ENCODE measurements around the gene WASL.
"Not testable (repeated sequence)": the region's sequence is repeated elsewhere in the genome, so short reads cannot be mapped to it uniquely, and the experiment has no call there.

The WASL gene

DNA sequence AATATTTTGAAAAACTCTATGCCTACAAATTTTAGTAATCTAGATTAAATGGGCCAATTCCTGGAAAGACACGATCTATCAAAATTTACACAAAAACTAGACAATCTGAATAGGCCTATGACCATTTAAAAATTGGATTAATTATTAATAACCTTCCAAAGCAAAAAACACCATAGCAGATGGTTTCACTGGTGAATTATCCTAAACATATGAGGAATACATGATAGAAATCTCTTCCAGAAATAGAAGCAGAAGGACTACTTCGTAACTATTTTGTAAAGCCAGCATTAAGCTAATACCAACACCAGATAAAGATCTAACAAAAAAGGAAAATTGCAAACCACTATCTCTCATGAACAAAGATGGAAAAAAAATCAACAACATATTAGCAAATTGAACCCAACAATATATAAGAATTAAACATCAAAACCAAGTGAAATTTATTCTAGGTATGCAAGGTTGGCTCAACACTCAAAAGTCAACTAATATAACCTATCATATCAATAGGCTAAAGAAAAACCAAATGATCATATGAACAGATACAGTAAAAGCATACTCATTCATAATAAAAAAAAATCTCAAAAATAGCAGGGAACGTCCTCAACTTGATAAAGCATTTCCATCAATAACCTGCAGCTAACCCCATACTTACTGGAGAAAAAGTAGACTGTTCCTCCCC lies 16.3 kb downstream of the WASL start:
- no peak for DNase-seq (ENCODE audit: low read depth in 2 of 2)

DNA sequence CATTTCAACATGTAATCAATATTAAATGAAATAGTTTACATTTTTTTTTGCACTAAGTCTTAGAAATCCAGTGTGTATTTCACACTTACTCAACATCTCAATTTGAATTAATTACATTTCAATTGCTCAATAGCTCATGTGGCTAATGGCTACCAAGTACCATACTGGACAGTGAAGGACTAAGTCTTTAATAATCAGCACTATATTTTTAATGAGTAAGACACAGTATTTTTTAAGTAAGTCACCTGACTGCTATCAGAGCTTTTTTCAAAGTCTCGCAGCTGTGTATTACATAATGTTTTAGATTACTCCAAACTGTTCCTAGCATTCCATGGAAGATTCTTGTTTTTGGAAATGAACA lies 19.6 kb downstream of the WASL start:
- no peak for DNase-seq (ENCODE audit: low read depth in 2 of 2)

DNA sequence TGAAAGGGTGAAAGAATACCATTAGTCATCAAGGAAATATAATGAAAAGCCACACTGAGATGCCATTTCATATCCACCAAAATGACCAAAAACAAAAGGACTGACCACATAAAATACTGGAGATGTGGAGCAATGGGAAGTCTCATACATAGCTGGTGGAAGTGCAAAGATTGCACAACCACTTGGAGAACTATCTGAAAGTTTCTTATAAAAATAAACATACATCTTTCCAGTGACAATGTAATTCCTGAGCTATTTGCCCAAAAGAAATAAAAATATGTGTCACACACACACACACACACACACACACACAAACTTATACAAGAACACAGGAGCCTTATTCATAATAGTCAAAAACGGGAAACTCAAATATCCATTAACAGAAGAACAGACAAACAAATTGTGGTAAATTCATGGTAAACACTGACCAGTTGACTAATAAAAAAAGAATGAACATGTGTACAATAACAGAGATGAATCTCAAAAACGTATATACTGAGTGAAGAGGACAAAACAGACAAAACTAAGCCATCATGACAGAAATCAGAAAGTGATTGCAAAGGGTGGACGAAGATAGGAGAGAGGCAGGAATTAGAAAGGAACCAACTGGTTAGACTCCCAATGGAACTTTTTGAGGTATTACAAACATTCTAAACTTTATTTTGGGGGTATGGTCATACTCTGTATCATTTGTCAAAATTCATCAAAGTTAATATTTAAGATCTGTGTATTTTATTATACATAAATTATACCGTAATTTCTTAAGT lies 21.5 kb downstream of the WASL start:
- DNase-seq (ENCODE audit: low read depth in 2 of 2): no peak

DNA sequence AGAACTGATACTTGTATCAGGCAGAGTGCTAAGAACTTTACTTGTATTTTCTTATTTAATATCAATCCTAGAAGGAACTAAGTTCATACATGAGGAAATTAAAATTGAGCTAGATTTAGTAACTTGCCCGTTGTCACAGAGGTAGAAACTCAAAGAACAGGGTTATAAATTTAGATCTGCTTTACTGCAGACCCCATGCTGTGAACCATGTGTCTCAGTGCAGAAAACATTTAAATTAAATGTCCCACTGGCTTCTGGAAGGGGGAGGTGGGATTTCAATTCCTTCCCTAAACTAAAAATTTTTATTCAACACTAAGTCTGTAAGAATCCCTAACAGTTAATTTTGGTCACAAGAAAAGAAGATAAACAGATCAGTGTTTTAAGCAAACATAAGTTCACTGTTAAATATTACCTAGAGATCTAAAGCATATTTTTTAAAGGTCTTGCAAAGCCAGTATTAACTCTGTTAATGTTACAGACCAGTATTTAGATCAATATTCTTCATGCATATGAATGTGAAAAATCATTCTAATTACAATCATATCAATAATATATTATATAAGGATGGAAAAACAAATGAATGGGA lies 23.1 kb downstream of the WASL start:
- DNase-seq (ENCODE audit: low read depth in 2 of 2): no peak

DNA sequence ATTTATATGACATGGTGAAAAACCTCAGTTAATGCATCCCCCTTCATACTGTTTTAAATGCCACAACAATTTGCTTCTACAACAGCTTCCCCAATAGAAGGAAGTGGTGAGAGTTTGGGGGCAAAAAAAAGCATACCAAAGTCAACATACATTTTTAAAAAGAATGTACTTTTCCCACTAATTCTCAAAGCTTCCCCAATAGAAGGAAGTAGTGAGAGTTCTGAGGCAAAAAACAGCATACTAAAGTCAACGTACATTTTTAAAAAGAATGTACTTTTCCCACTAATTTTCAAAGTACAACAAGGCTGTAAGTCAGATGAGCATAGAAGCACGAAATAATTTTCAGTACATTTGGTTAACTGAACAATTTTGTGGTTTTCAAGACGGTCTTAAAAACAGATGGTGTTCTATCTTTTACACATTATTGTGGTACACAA lies 24.0 kb downstream of the WASL start:
- DNase-seq (ENCODE audit: low read depth in 2 of 2): no peak

DNA sequence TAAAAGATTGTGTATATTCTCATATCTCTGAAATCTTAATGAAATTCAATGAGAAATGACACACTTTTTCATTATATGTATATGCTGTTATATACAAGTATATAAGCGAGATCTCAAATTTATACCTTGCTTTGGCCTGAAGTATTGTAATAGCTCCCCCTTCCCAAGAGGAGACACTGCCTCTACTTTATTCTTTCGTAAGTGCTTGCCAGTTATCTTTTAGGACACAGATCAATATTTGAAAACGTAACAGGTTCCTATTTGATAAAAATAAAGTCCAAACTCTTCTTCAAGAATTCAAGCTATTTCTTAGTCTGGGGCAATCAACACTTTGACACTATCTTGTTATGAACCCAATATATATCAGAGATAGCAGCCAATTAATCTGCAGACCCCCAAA lies 24.9 kb downstream of the WASL start:
- DNase-seq (ENCODE audit: low read depth in 2 of 2): no peak

DNA sequence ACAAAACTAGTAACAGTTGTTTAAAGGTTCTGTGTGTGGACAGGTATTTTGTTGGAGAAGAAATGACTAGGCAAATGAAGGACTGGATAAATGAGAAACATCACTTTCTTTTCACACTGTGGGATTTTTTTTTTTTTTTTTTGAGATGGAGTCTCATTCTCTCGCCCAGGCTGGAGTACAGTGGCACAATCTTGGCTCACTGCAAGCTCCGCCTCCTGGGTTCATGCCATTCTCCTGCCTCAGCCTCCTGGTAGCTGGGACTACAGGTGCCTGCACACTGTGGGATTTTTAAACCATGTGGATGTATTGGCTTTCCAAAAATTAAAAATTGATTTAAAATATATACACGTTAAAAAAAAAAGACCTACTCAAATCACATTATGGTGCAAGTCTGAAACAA lies 28.3 kb downstream of the WASL start:
- not testable (repeated sequence) for DNase-seq (ENCODE audit: low read depth in 2 of 2)

DNA sequence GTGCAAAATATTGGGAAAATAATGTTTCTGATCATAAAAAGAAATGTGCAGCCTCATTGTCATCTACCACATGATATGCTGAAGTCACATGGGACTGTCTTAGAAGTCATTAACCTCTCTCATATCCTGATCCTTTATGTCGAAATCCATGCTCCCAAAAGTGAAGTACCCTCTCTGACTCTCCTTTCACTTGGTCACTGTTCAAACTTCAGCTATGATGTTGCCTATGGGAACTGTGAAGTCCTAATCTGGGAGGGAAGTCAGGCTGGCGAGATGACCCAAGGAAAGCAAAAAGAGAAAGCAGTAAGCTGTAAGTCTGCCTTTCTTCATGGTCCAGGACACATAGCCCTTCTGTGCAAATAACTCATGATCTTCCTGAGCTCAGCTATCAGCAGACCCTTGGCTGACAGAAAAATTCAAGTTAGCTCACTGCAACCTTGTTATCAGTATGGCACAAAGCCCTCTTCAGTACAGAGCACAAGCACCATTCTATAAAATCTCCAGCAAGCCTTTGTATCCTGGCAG lies 29.5 kb downstream of the WASL start:
- no peak for DNase-seq (ENCODE audit: low read depth in 2 of 2)

DNA sequence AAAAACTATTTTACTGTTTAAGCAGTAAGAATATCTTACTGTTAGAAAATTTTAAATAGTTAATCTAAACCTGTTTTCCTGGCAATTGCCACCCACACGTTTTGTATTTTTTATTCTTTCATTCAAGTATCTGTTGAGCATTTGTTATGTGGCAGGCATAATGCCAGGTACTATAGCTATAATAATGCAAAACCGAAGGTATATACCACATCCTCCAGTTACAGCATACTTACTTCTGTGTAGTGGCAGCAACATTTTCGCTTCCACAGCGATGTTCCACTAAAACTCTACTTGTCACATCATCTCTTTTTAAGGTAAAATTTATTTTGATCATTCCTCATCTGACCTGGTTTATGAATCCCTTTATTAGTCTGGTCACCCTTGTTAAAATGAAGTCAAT lies 30.0 kb downstream of the WASL start:
- DNase-seq (ENCODE audit: low read depth in 2 of 2): no peak

DNA sequence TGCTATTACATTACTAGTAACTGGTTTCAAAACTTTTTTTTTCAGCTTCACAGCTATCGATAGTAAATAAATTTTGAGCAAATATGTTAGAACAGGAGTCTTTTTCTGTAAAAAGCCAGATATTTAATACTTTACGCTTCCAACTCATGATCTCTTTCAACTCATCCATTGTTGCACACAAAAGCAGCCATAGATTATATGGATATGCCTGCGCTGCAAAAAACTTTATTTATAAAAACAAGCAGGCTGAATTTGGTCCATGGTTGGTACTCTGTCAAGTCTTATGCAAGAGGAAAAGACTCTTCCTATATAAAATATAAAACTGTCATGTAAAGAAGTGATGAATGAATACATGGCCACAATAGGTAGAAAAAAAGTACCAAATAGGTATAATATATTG lies 31.1 kb downstream of the WASL start:
- DNase-seq (ENCODE audit: low read depth in 2 of 2): no peak

DNA sequence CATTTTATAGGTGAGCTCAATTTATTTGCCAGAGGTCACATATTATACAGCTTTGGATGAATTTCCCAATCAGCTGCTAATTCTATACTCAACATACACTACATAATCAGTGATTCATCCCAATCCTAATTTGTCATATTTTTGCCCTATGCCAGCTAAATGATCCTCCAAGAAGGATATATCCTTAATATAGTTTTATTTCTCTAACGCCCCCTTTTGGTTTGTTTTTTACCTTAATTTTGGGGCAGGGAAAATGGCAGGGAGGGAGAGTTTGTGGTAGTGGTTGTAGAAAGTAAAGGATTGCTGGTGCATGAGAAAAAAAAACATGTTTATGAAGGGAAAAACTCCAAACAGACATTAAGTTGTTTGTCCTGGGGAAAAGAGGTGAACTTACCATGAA lies 31.9 kb downstream of the WASL start:
- no peak for DNase-seq (ENCODE audit: low read depth in 2 of 2)

DNA sequence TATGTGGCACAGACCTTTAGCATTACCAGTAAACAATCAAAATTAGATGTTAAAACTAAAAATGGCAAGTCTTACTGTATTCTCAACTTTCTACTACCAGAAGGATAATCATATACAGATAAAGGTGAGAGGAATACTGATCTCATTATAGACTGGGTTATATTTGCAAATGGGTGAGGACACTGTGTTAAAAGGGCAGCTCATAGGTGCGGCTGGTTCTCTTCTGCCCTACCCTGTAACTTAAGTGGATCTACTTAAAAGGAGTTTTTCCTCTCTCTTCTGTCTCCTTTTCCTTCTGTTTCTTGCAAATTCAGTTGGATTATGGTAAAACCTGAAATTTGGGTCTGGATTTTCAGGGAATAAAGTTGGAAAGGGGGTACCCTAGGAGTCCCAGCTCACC lies 33.0 kb downstream of the WASL start:
- no peak for DNase-seq (ENCODE audit: low read depth in 2 of 2)

DNA sequence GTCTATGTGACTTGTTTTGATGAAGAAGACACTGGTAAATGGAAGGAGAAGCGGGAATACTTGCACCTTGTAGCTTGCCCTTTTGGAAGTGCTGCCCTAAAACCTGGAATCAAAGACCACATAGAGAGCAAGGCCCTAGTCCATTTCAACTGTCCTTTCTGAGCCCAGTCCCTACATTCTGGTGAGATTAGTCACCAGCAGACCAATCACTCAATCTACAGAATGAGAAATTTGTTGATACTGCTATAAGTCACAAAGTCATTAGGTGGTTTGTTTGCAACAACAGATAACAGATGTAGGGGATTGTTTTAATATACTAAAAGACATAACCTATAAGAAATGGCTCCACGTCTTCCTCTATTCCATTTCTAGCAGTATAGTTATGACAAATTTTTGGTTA lies 33.6 kb downstream of the WASL start:
- no peak for DNase-seq (ENCODE audit: low read depth in 2 of 2)

DNA sequence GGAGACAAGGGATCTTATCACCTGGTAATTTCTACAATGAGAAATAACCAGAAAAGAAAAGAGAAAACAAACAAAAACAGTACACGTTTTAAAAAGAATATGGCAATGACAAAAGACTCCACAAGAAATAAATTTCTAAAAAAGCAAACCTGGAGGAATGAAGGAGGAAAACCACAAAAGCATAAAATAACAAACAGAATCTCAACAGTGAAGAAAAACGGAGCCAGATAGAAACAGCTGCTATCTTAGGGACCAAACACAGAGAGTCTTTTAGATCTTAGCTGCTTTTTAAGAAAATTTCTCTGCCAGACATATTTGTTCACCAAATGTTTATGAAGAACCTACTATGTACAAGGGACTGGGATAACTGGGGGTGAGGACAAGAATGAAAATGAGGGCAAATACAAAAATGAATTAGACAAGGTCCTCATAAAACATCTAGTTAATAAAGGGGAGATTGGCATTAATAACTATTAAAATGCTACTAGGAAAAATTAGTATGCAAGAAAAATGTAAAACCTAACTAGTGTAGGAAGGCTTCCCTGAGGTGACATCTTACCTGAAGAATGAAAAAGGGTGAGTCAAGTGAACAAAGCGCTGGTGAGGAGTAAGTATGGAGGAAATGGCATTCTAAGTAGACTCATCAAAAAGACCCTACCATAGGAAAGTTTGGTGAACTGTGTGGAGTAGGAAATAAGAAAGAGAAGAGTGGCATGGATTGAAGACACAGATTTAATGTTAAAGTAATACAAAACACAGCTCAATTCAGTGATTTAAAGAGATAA lies 34.3 kb downstream of the WASL start:
- no peak for DNase-seq (ENCODE audit: low read depth in 2 of 2)

DNA sequence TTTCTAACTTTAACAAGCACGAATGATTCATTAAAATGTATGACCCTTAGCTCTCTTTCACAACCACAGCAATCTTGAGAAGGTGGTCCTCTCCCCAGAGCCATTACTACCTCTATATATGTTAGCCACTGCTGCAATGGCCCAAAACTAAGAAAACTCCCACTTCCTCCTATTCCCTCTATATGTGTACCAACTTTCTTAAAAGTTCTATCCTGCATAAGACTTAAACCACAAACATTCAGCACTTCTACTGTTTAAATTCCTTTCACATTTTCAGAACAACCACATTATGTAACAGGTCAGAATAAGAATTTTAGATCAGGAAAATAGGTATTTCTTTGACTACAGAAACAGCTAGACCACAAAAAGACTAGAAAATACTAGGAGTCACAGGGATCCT lies 36.2 kb downstream of the WASL start:
- DNase-seq (ENCODE audit: low read depth in 2 of 2): no peak

DNA sequence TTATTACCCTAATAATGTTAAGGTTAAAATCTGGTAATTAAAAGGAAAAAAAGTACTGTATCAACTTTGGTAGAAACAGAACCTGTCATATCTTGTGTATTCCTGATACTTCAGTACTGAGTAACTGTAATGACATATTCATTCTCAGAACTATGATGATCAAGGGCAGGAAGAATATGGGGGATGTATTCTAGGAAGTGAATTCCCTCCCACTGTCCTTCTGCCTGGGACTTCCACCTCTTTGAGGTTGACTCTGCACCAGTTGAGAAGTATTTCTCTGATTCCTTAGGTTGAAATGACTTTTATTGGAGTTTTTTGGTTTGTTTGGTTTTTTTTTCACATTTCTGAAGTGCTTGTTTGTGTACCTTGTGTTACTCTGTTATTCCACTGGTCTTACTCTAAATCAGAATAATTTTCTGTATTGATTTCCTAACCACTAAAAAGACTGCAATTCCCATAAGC lies 36.9 kb downstream of the WASL start:
- DNase-seq (ENCODE audit: low read depth in 2 of 2): no peak

DNA sequence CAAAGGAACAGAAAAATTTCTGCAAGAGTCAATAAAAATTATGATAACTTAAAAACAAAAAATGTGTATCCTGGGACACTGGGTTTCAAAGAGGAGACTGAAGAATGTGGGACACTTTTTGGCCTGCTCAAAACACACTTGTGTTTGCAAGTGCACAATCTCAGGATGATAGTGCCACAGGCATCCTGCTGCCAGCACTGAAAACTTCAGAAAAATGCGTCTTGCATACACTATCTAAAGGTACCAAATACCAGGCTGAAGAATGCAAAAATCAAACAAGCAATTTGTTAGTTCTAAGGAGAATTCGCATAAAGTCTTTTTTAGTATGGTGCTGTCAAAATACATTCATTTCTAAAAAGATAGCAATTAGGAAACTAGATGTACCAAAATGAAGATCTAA lies 38.1 kb downstream of the WASL start:
- no peak for DNase-seq (ENCODE audit: low read depth in 2 of 2)

DNA sequence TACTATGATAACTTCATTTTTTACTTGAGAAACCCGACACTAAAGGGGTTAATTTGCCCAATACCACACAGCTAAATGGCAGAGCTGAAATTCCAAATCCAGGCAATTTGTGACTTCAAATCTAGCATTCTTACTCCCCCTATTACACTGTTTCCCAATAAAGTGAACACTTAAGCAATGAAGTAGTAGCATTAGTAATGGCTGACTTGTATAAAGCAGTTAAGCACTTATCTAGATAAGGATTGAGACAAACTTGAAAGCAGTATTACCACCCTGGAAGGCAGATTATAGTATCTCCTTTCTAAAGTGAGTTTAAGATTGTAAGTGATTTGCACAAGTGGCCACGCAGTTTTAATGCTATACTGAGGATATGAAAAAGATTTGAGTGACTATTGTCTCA lies 39.3 kb downstream of the WASL start:
- no peak for DNase-seq (ENCODE audit: low read depth in 2 of 2)

DNA sequence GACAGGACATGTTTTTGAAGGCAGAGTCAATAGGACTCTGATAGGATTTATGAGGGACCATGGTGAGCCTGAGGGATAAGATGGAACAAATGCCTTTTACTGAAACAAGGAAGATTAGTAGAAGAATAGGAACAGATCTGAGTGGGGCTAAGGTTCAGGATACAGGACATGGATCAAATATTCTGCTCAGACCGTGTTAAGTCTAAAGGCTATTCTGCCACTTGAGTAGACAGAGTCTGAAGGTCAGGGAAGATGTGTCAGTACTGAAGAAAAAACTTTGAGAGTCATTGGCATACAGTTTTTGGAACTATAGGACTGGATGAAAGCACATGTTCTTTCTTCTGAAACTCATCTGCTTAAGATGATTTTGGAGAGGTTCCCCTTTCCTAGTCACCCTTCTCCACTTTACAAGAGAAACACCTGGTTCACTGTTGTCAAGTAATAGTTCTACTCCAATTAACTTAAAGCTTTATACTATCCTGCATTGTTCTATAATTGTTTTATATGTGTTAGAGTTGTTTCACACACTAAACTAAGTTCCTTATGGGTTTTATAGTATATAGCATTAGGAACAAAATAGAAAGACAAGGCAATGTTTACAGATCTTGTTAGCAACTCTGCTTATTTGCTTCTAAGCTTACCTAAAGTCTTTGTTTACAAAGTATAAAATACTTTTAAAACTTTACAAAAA lies 43.4 kb downstream of the WASL start:
- no peak for DNase-seq (ENCODE audit: low read depth in 2 of 2)

DNA sequence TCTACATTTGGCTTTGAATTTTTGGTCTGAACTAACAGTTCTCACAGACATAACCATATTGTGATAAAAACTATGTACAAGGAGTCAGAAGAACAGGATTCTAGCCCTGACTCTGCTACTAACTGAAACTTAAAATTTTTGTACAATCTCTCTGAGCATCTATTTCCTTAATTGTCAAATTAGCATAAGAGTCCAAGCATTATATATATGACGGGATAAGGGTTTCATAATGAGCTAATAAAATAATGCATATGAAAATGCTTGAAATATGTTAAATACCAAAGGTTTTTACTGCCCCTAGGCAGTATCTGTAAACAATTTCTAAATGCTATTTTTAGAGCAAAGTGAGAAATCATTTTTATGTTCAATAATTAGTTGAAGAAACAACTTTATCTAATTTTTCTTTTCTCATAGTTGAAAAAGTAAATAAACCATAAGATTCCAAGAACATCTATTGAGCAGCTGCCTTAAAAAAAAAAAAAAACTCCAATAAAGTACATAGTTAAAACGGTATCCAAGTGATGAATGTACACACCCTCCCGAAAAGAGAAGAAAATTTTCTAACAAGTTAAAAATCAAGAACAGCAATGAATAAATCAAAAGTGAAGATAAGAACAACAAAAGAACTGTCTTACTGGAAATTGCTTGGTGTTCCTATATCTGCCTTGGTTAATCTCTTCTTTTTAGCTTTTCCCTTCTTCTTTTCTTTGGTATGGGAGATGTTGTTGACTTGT lies 52.7 kb downstream of the WASL start:
- DNase-seq (ENCODE audit: low read depth in 2 of 2): no peak

DNA sequence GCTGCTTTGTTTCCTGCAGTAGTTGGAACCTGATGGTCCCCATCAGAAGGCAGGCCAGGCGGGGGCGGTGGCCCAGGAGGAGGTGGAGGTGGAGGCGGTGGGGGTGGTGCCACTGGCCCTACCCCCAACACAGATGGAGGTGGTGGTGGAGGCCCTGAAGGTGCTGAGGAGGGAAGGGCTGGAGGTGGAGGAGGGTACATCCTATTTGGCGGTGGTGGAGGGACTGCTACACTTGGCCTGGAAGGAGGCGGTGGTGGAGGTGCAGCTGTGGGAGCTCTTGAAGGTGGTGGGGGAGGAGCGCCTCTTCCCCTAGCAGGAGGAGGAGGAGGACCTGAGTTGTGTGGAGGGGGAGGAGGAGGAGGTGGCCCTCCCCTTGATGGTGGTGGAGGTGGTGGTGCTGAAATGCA lies 56.3 kb downstream of the WASL start:
- DNase-seq (ENCODE audit: low read depth in 2 of 2): no peak

Measured in stimulated activated CD8-positive, alpha-beta memory T cell treated with anti-CD3 and anti-CD28 coated beads, Interleukin-2, amount 100 ng/mL, for 48 hours (primary cell).